Kasumi-1 (cell line): ENCODE measurements around the gene NCR2.
A peak's percentile ranks its signal among the peaks of the same experiment; 100 is the strongest.
"Not testable (repeated sequence)": the region's sequence is repeated elsewhere in the genome, so short reads cannot be mapped to it uniquely, and the experiment has no call there.

Source experiments
- DNase-seq, 2 experiments: peaks; one replicate each; lab custom pipeline; 2025; lab: John Stamatoyannopoulos, UW

The NCR2 gene

DNA sequence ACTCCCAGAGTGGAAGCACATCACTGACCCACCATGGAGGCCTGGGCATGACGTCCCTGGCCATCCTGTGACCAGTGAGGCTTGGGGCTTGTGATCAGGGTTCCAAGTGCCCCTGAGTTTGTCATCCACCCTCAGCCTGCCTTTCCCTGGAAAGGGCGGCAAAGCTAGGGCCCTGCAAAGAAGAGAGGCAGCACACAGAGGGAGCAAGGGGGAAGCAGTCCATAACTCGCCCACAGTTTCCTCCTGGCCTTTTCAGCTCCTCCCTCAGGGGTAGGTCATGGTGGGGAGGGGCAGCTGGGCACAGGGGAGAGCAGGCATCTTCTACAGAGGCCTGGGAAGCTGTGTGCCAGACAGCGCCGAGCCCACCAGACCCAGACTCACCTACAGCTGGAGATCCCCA lies at the start of gene NCR2:
Gene NCR2, plus strand, starts transcription at position 313 of the 400 bp plus-strand sequence. CDS start 269 bp downstream, outside the sequence.
- DNase-seq = no peak

- DNase-seq = peak; percentile 76 to 85
Observed at GRCh38 chr6:41286544-41287346, 48.7 kb upstream of the NCR2 start, which contains the start of gene TREM1. TREM1 (minus strand) TSS chr6:41286682; CDS start chr6:41286655, 27 bp downstream.

- DNase-seq = no peak
Observed at GRCh38 chr6:41288030-41288753, 47.2 kb upstream of the NCR2 start.

- no peak for DNase-seq
Observed at GRCh38 chr6:41288754-41289129, 46.7 kb upstream of the NCR2 start.

DNA sequence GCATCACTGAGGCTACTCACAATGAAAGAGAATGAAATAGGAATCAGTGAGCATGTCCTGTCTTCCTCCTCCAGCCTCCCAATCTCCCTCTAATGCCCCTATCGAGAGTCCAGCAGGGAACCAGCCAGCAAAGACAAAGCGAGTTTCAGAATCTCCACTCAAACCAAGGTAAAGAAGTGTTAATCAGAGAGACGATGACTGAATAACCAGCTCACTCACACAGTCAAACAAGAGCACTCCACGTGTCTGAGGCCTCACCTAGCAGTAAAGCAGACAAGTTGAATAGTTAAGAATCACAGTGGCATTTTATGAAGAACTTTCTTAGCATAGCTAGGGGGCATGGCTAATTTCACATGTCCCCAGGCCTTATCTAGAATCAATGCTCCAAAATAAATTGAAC lies 45.6 kb upstream of the NCR2 start:
- DNase-seq = no peak

- no peak for DNase-seq
Observed at GRCh38 chr6:41291717-41292116, 43.7 kb upstream of the NCR2 start.

- no peak for DNase-seq
Observed at GRCh38 chr6:41294214-41294872, 41.1 kb upstream of the NCR2 start.

DNA sequence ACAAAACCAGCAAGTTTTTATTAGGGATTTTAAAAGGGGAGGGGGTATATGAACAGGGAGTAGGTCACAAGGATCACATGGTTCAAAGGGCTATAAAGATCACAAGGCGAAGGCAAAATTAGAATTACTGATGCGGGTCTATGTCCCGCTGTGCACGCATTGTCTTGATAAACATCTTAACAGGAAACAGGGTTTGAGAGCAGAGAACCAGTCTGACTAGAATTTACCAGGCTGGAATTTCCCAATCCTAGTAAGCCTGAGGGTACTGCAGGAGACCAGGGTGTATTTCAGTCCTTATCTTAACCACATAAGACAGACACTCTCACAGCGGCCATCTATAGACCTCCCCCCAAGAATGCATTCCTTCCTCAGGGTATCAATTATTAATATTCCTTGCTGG lies 38.2 kb upstream of the NCR2 start:
- not testable (repeated sequence) for DNase-seq

- DNase-seq = peak; percentile 68 to 79
Observed at GRCh38 chr6:41298785-41299502, 36.5 kb upstream of the NCR2 start.

DNA sequence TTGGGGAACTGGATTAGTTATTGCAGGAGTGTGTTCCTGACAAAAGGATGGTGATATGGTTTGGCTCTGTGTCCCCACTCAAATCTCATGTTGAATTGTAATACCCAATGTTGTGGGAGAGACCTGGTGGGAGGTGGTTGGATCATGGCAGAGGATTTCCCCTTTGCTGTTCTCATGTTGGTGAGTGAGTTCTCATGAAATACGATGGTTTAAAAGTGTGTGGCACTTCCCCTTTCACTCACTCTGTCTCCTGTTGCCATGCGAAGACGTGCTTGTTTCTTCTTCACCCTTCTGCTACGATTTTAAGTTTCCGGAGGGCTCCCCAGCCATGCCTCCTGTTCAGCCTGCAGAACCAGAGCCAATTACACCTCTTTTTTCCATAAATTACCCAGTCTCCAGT lies 32.8 kb upstream of the NCR2 start:
- DNase-seq = peak; percentile 74 to 76

DNA sequence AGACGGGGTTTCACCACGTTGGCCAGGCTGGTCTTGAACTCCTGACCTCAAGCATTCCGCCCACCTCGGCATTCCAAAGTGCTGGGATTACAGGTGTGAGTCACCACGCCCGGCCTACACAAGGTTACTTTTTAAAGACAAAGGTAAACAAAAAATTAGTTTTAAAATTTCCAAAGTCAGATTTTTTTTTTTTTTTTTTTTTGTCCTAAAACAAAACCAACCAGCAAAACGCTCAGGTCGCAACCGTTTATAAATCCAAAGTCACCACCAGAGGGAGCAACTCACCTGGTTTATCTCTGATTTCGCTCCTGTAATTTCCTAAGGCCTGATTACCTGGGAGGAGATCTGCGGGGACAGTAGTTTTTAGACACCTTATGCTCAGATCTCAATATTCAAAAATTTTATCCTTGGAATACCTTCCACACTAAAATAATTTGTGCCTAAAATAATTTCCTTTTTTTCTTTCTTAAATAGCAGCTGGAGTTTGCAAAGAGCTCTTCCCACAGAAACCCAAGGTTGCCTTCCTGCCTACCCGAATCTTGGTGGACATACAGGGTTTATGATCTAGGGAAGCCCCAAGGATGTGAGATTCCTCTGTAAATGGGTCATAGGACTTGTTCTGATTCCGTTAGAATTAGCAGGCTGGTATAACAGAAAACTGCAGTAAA lies 29.1 kb upstream of the NCR2 start:
- DNase-seq = peak; percentile 24 to 31

DNA sequence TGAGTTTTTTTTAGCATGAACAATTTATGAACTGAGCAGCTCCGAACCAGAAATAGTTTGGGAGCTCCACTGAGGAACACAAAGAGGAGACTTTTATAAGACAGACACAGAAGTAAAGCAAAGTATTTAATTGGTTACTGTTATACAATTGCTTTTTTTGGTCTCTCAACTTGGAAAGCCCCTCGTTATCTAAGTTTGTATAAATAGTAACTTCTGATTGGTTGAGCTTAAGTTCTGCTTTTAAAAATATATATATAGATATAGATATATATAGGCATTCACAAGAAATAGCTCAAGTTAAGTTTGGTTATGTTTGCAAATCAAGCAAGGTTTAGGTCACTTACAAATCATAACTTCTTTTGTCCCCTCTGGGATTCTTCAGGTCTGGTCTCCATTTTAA lies 20.2 kb upstream of the NCR2 start:
- DNase-seq = no peak

GRCh38 chr6:41315943-41316620 lies 19.3 kb upstream of the NCR2 start:
- no peak for DNase-seq

- DNase-seq = no peak
Observed at GRCh38 chr6:41318261-41318653, 17.2 kb upstream of the NCR2 start.

DNA sequence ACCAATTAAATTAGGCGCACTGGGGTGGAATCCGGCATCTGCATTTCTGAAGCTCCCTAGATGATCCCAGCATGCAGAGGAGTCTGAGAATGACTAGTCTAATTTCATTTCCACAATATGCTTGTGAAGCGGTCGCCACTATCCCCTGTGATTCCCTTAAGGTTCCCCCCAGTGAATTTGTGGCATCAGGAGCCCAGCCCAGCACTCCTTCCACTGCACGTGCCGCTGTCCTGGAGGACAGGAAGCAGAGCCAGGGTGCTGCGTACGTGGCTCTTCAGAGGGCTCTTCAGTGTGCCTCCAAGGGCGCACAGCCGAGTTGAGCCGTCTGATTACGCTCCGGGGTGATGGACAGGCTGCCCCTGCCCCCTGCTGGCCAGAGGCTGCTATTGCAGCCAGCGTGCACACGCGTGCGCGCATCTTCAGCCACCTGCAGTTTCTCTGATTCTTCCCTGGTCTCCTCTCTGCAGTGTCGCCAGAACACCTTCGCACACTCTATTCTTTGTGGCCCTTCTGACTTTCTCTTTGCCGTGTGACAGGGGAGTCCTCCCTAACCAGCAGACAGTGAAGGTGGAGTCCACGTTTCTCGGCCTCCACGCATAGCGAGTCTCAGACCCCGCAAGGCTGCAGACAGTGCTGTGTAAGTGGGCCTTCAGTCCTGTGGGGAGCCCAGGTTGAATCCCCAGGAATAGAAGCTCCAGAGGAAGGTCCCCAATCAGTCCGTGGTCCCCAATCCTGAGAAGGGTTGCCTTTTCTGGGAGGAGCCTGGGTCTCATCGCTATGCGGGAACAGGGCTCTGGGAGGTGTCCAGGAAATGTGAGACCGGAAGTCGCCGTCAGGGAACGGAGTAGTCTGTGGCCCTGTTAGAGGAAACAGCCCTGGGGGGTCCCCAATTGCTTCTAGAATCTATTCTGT lies 16.5 kb upstream of the NCR2 start:
- peak; percentile 81 to 85 for DNase-seq

- DNase-seq = no peak
Observed at GRCh38 chr6:41321183-41321582, 14.2 kb upstream of the NCR2 start.

GRCh38 chr6:41325446-41326066 lies 9.9 kb upstream of the NCR2 start:
- no peak for DNase-seq

- no peak for DNase-seq
Observed at GRCh38 chr6:41326092-41326491, 9.3 kb upstream of the NCR2 start.

GRCh38 chr6:41327177-41327576 lies 8.2 kb upstream of the NCR2 start:
- no peak for DNase-seq
